AG04449 (cell line): ENCODE results near the gene LETM1.

Experiments
- CTCF ChIA-PET: fragments of 350-600 bp; formaldehyde crosslinking; extraction: SDS; loops from one replicate; lab custom pipeline; 2021; ENCODE audit warnings: antibody characterized with exemption; lab: Yijun Ruan, JAX
- POLR2A ChIA-PET: fragments of 400-600, 350-600 bp; formaldehyde crosslinking; extraction: SDS; loops from one replicate; lab custom pipeline; 2020; ENCODE audit warnings: antibody characterized with exemption, inconsistent platforms; lab: Yijun Ruan, JAX
- DNase-seq: peaks from one replicate; pipeline ENCODE4 v3.0.0-alpha.2; 2010; ENCODE audit warnings: low read depth, low spot score
- H3K4me3 ChIP-seq: 2 replicates; pipeline ENCODE4 v1.5.1; 2011; ENCODE audit warnings: low read depth, mild to moderate bottlenecking, control low read depth, low read length
- TF ChIP-seq, protein P1 (sequence below): IDR thresholded peaks from one replicate; pipeline ENCODE4 v1.5.1; 2011; ENCODE audit warnings: mild to moderate bottlenecking, moderate library complexity, low read length, control low read depth, inconsistent platforms; ENCODE audit not compliant: insufficient read depth; ENCODE audit errors: missing control alignments

LETM1 gene

DNA sequence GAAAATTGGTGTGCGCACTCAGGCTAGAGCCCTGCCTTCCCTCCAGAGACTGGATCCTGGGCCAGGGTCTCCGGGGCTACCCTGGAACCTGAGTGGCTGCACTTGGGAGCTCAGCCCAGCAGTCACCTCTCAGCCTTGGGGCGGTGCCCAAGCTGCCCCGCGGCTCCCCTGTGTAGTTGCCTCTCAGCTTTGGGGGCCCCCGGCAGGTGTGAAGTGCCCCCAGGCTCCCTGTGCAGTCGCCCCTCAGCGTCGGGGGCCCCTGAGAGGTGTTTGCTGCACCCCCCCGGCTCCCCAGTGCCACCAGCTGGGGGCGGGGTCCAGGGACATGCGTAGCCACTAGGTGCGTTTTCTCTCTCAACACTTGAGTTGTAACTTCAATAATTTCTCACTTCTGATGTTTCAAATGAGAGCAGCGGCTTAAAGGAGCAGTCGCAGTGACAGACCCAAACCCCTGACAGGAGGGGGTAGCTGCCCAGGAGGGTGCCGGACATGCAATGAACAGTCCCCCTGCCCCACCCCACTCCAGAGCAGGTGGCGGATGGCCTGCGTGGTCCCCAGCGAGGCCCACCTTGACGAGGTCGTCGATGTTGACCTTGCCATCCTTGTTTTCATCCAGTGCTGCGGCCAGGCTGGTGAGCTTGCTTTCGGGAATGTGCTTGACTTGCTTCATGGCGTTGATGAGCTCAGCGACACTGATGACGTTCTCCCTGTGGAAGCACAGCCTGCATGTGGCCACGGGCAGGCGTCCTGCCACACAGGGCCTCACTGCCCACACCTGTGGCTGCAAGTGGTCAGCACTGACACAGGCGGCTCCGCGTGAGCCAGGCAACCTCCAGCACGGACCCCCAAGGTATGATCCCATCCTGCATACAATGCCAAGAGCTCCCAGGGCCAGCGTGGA lies 40.6 kb downstream of the LETM1 start:
- H3K4me3 ChIP-seq: no peak overlapping the region
- DNase-seq: no peak
- TF ChIP-seq, protein P1, sequence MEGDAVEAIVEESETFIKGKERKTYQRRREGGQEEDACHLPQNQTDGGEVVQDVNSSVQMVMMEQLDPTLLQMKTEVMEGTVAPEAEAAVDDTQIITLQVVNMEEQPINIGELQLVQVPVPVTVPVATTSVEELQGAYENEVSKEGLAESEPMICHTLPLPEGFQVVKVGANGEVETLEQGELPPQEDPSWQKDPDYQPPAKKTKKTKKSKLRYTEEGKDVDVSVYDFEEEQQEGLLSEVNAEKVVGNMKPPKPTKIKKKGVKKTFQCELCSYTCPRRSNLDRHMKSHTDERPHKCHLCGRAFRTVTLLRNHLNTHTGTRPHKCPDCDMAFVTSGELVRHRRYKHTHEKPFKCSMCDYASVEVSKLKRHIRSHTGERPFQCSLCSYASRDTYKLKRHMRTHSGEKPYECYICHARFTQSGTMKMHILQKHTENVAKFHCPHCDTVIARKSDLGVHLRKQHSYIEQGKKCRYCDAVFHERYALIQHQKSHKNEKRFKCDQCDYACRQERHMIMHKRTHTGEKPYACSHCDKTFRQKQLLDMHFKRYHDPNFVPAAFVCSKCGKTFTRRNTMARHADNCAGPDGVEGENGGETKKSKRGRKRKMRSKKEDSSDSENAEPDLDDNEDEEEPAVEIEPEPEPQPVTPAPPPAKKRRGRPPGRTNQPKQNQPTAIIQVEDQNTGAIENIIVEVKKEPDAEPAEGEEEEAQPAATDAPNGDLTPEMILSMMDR: no peak
- CTCF ChIA-PET: interaction anchor here (0.8 to 11.4 kb wide), 8 partner anchors 19 to 96 kb away, joined by 3 to 205 read pairs (median 3); partner anchors contain the start of gene FGFR3
- POLR2A ChIA-PET: interaction anchor here (0.5 kb wide), 1 partner anchor 309 kb away, joined by 4 read pairs; no protein-coding TSS in a partner anchor

DNA sequence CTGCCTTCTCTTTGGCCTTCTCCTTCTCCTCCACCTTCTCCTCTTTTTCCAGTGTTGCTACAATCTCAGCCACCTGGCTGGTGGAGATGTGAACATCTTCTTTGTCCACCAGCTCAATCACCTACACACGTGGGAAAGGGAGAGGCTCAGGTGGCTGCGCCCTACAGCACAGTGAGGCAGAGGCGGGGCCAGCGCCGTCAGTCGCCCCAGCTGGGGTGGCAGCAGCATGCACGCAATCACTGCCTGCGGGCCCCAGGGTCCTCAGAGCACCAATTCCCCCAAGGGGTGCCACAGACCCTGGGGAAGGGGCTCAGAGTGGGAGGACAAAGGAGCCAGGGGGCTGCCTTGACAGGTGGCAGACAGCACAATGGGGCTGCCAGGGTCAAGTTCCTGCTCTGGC lies 41.5 kb downstream of the LETM1 start:
- POLR2A ChIA-PET: no interaction called here
- CTCF ChIA-PET: interaction anchor here (0.8 to 11.4 kb wide), 5 partner anchors 19 to 95 kb away, joined by 3 to 205 read pairs (median 99); partner anchors contain the start of gene FGFR3
- H3K4me3 ChIP-seq: no peak overlapping the region
- no peak for DNase-seq
- TF ChIP-seq, protein P1: no peak

DNA sequence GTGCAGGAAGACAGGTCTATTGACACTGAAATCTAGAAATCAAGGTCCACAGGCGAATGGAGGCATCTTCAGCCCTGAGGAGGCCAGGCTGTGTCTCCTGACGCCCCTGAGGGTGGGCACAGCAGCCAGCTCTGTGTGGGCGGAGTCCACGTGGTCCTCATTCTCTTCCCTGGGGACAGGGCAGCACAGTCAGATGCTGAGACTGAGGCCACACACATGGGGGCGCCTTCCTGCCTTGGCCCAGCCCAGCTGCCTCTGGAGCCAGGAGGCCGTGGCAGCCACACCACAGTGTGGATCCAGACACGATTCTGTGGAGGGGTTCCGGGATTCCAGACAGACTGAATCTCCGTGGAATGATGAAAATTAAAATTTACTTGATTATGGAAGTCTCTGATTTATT lies 42.0 kb downstream of the LETM1 start:
- TF ChIP-seq, protein P1: peak; percentile 13
- no peak for DNase-seq
- POLR2A ChIA-PET: no interaction called here
- CTCF ChIA-PET: interaction anchor here (0.7 to 11.4 kb wide), 8 partner anchors 9 to 121 kb away, joined by 3 to 205 read pairs (median 28); partner anchors contain the start of gene FGFR3
- no peak overlapping the region for H3K4me3 ChIP-seq

DNA sequence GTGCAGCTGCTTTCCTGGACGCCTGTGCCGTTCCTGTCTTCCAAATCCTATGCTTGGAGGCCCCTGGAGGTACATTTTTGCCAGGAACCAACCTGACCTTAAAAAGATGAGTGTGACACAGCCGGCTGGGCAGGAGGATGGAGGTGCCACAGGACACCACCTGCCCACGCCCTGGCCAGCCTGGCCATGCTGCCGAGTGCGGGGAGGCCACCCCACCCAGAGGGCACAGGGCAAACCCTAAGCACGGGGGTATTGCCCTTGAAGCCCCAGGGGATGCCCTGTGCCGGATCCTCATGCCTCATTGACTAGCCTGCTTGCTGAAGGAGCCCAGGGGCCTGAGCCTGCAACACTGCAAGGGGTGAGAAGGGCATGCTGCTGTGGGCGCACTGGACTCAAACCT lies 42.7 kb downstream of the LETM1 start:
- ChIA-PET POLR2A (no interaction called here), CTCF (interaction anchor here (0.7 to 11.4 kb wide), 10 partner anchors 10 to 120 kb away, joined by 3 to 205 read pairs (median 7); partner anchors contain the start of gene FGFR3)
- TF ChIP-seq, protein P1: no peak
- no peak for DNase-seq
- H3K4me3 ChIP-seq: no peak overlapping the region

- POLR2A ChIA-PET: no interaction called here
- DNase-seq: no peak
- CTCF ChIA-PET: interaction anchor here (1.0 to 11.4 kb wide), 10 partner anchors 10 to 120 kb away, joined by 3 to 205 read pairs (median 7); partner anchors contain the start of gene FGFR3
- H3K4me3 ChIP-seq: no peak overlapping the region
- TF ChIP-seq, protein P1: no peak
Observed at GRCh38 chr4:1812720-1813119, 43.2 kb downstream of the LETM1 start.

GRCh38 chr4:1810765-1811164 lies 45.2 kb downstream of the LETM1 start:
- POLR2A ChIA-PET: no interaction called here
- TF ChIP-seq, protein P1: no peak
- H3K4me3 ChIP-seq: no peak overlapping the region
- no peak for DNase-seq
- CTCF ChIA-PET: interaction anchor here (0.8 to 11.4 kb wide), 28 partner anchors 9 to 118 kb away, joined by 3 to 205 read pairs (median 6); partner anchors contain the start of genes FGFR3 and LETM1
